ENCODE results near the gene TEX2. TPM values are rescaled to one million over a fixed set of nuclear protein-coding genes. Genes with fewer than 3 reads are reported as not detected.

The TEX2 gene
- total RNA-seq, 1 experiment from 2014 or later, result 27.9 TPM

- Histone ChIP-seq H4K20me1 (ENCODE audit: insufficient read depth) (no peaks in the 10 kb centered on the region; the same call in 1 of the 2 replicates), H3K9me2 (ENCODE audit: insufficient read depth) (no peaks in the 10 kb centered on the region), H3K27me3 (ENCODE audit: insufficient read depth, low read depth) (no peaks in the 10 kb centered on the region), H3K4me1 (replicated peaks; ENCODE audit: insufficient read depth) (peaks cover 41% of the 10 kb centered on the region), H3K79me2 (ENCODE audit: low read depth) (peaks cover 83% of the 10 kb centered on the region), H3K36me3 (ENCODE audit: low read depth) (0 out of 2 replicates have a peak, but pooled peaks cover 6% of the 10 kb centered on the region), H3K27ac (no peak overlapping the region), H3F3A (ENCODE audit: insufficient read depth, low read depth) (peaks cover 32% of the 10 kb centered on the region; the same call in 1 of the 2 replicates), H3K4me2 (no peak overlapping the region), H2AFZ (no peak overlapping the region), H3K4me3 (no peak overlapping the region), H3K9me3 (ENCODE audit: insufficient read depth, low read depth) (no peaks in the 10 kb centered on the region)
- no TSS peak for BruUV-seq (replicated peaks)
- no peak for DNase-seq
- intact Hi-C loops (cut with micrococcal nuclease; ENCODE audit: unreplicated experiment), result no loop called here
- CTCF ChIA-PET, result interaction anchor here (0.6 kb wide), 1 partner anchor 52 kb away, joined by 3 read pairs; no protein-coding TSS in a partner anchor
- no peak for TF ChIP-seq EZH2 (IDR thresholded peaks at IDR 0.05; ENCODE audit: low read depth)
- no peak for TF ChIP-seq CTCF (conservative IDR thresholded peaks at IDR 0.05)
- POLR2A ChIA-PET (ENCODE audit: unreplicated experiment), result no interaction called here
Observed at GRCh38 chr17:64110379-64111152, 152.5 kb downstream of the TEX2 start.

GRCh38 chr17:64109400-64109799 lies 153.7 kb downstream of the TEX2 start:
- CTCF ChIA-PET, result no interaction called here

More at GRCh38 chr17:64109400-64109799, 153.7 kb downstream of the TEX2 start:
- no peak overlapping the region for H3K4me3 ChIP-seq
- TF ChIP-seq CTCF (conservative IDR thresholded peaks at IDR 0.05) (no peak), EZH2 (IDR thresholded peaks at IDR 0.05; ENCODE audit: low read depth) (no peak)
- no peak overlapping the region for H3K4me2 ChIP-seq
- intact Hi-C loops (cut with micrococcal nuclease; ENCODE audit: unreplicated experiment), result no loop called here
- no peaks in the 10 kb centered on the region for H3K9me2 ChIP-seq (ENCODE audit: insufficient read depth)
- no peaks in the 10 kb centered on the region for H3K27me3 ChIP-seq (ENCODE audit: insufficient read depth, low read depth)
- no peak for DNase-seq
- POLR2A ChIA-PET (ENCODE audit: unreplicated experiment), result no interaction called here
- peaks cover 25% of the 10 kb centered on the region; the same call in 1 of the 2 replicates for H3F3A ChIP-seq (ENCODE audit: insufficient read depth, low read depth)
- H2AFZ ChIP-seq, result no peak overlapping the region
- peaks cover 38% of the 10 kb centered on the region; the same call in 1 of the 2 replicates for H3K4me1 ChIP-seq (replicated peaks; ENCODE audit: insufficient read depth)
- H3K79me2 ChIP-seq (ENCODE audit: low read depth), result peaks cover 82% of the 10 kb centered on the region
- no peaks in the 10 kb centered on the region; the same call in 1 of the 2 replicates for H4K20me1 ChIP-seq (ENCODE audit: insufficient read depth)
- BruUV-seq (replicated peaks), result no TSS peak
- no peak overlapping the region; the same call in 1 of the 2 replicates for H3K27ac ChIP-seq
- H3K9me3 ChIP-seq (ENCODE audit: insufficient read depth, low read depth), result no peaks in the 10 kb centered on the region
- H3K36me3 ChIP-seq (ENCODE audit: low read depth), result 0 out of 2 replicates have a peak, but pooled peaks cover 5% of the 10 kb centered on the region

Data from PC-9 (cell line).